Nephron progenitor cell (in vitro differentiated cells): Measurements from ENCODE around the gene KRTAP5-1.

ENCODE experiments used
- DNase-seq: peaks from one replicate; pipeline ENCODE4 v3.0.0; 2021
- H3K27ac Mint-ChIP-seq: 2 replicates; pipeline ENCODE4 v1.8.0; 2021; ENCODE audit warnings: mild to moderate bottlenecking, moderate library complexity, mixed read lengths
- H3K27me3 Mint-ChIP-seq: 2 replicates; pipeline ENCODE4 v1.8.0; 2021; ENCODE audit warnings: mild to moderate bottlenecking, low read depth, mixed read lengths; ENCODE audit not compliant: poor library complexity
- H3K36me3 Mint-ChIP-seq: 2 replicates; pipeline ENCODE4 v1.8.0; 2021; ENCODE audit warnings: low read depth, mixed read lengths
- H3K4me1 Mint-ChIP-seq: 2 replicates; pipeline ENCODE4 v1.8.0; 2021; ENCODE audit warnings: mixed read lengths
- H3K4me3 Mint-ChIP-seq: 2 replicates; pipeline ENCODE4 v1.8.0; 2021; ENCODE audit warnings: mild to moderate bottlenecking, moderate library complexity, mixed read lengths
- H3K9me3 Mint-ChIP-seq: 2 replicates; pipeline ENCODE4 v1.8.0; 2021; ENCODE audit warnings: mild to moderate bottlenecking, moderate library complexity, mixed read lengths
- CTCF ChIP-seq: fragments of 200-600 bp; sonication (generic); IDR thresholded peaks from 2 replicates; pipeline ENCODE4 v1.5.0; 2021; ENCODE audit warnings: antibody characterized with exemption

Gene KRTAP5-1

GRCh38 chr11:1544536-1544935 lies 40.5 kb downstream of the KRTAP5-1 start:
- H3K27me3 Mint-ChIP-seq = peaks cover 87% of the 10 kb centered on the region

GRCh38 chr11:1543606-1544263 lies 41.3 kb downstream of the KRTAP5-1 start:
- Mint-ChIP-seq H3K9me3 (no peaks in the 10 kb centered on the region), H3K36me3 (no peaks in the 10 kb centered on the region), H3K27me3 (peaks cover 87% of the 10 kb centered on the region), H3K27ac (no peak overlapping the region), H3K4me1 (no peaks in the 10 kb centered on the region), H3K4me3 (no peak overlapping the region)
- DNase-seq = no peak
- no peak for TF ChIP-seq CTCF

More at GRCh38 chr11:1544536-1544935, 40.5 kb downstream of the KRTAP5-1 start:
- Mint-ChIP-seq H3K27ac (no peak overlapping the region), H3K36me3 (no peaks in the 10 kb centered on the region), H3K9me3 (no peaks in the 10 kb centered on the region), H3K4me1 (no peaks in the 10 kb centered on the region), H3K4me3 (no peak overlapping the region)
- no peak for TF ChIP-seq CTCF
- DNase-seq = no peak

- no peak overlapping the region for H3K27ac Mint-ChIP-seq
- peaks cover 85% of the 10 kb centered on the region for H3K27me3 Mint-ChIP-seq
- H3K36me3 Mint-ChIP-seq = no peaks in the 10 kb centered on the region
- H3K4me3 Mint-ChIP-seq = no peak overlapping the region
- no peak for DNase-seq
- H3K4me1 Mint-ChIP-seq = no peaks in the 10 kb centered on the region
- TF ChIP-seq CTCF = no peak
- peaks cover 5% of the 10 kb centered on the region for H3K9me3 Mint-ChIP-seq
Observed at GRCh38 chr11:1542267-1542666, 42.8 kb downstream of the KRTAP5-1 start.

- Mint-ChIP-seq H3K36me3 (no peaks in the 10 kb centered on the region), H3K9me3 (peaks cover 5% of the 10 kb centered on the region), H3K4me1 (no peaks in the 10 kb centered on the region), H3K4me3 (no peak overlapping the region), H3K27me3 (peaks cover 85% of the 10 kb centered on the region), H3K27ac (no peak overlapping the region)
- no peak for TF ChIP-seq CTCF
- no peak for DNase-seq
Observed at GRCh38 chr11:1541474-1542204, 43.4 kb downstream of the KRTAP5-1 start.

GRCh38 chr11:1540074-1540473 lies 45.0 kb downstream of the KRTAP5-1 start:
- no peak for DNase-seq
- Mint-ChIP-seq H3K4me1 (peaks cover 7% of the 10 kb centered on the region), H3K4me3 (no peak overlapping the region), H3K27ac (no peak overlapping the region), H3K36me3 (no peaks in the 10 kb centered on the region), H3K9me3 (peaks cover 5% of the 10 kb centered on the region), H3K27me3 (peaks cover 70% of the 10 kb centered on the region)
- TF ChIP-seq CTCF = no peak
